DND-41 (cell line): Measurements from ENCODE around the gene NOC3L.

ENCODE experiments used
- ATAC-seq: fragments of 200-7000 bp; cut with Tn5 transposase; 3 replicates; pipeline ENCODE4 v1.9.1; 2021; ENCODE audit warnings: low read depth; ENCODE audit not compliant: insufficient read depth
- DNase-seq: peaks from one replicate; pipeline ENCODE4 v3.0.0-alpha.2; 2020
- H2AFZ ChIP-seq: 2 replicates; pipeline ENCODE4 v1.6.0; 2012; ENCODE audit warnings: low read depth, low read length
- H3K27ac ChIP-seq: 2 replicates; pipeline ENCODE4 v1.5.1; 2012; ENCODE audit warnings: low read length, inconsistent platforms
- H3K27me3 ChIP-seq: fragments of 200-600 bp; sonication (generic); 2 replicates; pipeline ENCODE4 v1.6.0; 2012; ENCODE audit warnings: low read length, mild to moderate bottlenecking, inconsistent platforms; ENCODE audit not compliant: insufficient read depth, poor library complexity
- H3K36me3 ChIP-seq: 2 replicates; pipeline ENCODE4 v1.5.1; 2012; ENCODE audit warnings: low read length, inconsistent platforms; ENCODE audit not compliant: insufficient read depth
- H3K4me1 ChIP-seq: 2 replicates; pipeline ENCODE4 v1.5.1; 2012; ENCODE audit warnings: mild to moderate bottlenecking, low read length; ENCODE audit not compliant: insufficient read depth
- H3K4me2 ChIP-seq: 2 replicates; pipeline ENCODE4 v1.6.0; 2012; ENCODE audit warnings: mild to moderate bottlenecking, moderate library complexity, low read length, inconsistent platforms; ENCODE audit not compliant: insufficient read depth
- H3K4me3 ChIP-seq, 2 experiments: fragments of 200-600 bp in 1 of 2; shearing (Covaris generic) in 1 of 2; 2 replicates each; pipeline ENCODE4 v1.5.1; 2012 to 2016; ENCODE audit warnings: inconsistent platforms in 2 of 2, low read length in 2 of 2, mild to moderate bottlenecking in 2 of 2, low read depth in 1 of 2, moderate library complexity in 1 of 2
- H3K79me2 ChIP-seq: 2 replicates; pipeline ENCODE4 v1.6.0; 2012; ENCODE audit warnings: low read length, inconsistent platforms; ENCODE audit not compliant: insufficient read depth
- H3K9ac ChIP-seq: 2 replicates; pipeline ENCODE4 v1.6.0; 2012; ENCODE audit warnings: low read depth, mild to moderate bottlenecking, inconsistent platforms, low read length, moderate library complexity
- H3K9me3 ChIP-seq: 2 replicates; pipeline ENCODE4 v1.5.1; 2012; ENCODE audit warnings: low read length, moderate library complexity, mild to moderate bottlenecking, inconsistent platforms; ENCODE audit not compliant: insufficient read depth, severe bottlenecking
- H4K20me1 ChIP-seq: 2 replicates; pipeline ENCODE4 v1.6.0; 2012; ENCODE audit warnings: low read length; ENCODE audit not compliant: insufficient read depth
- CTCF ChIP-seq: IDR thresholded peaks from 2 replicates; pipeline ENCODE4 v1.5.1; 2012; ENCODE audit warnings: borderline replicate concordance, low read length, moderate library complexity, mild to moderate bottlenecking; ENCODE audit not compliant: poor library complexity, severe bottlenecking; ENCODE audit errors: extremely low read depth
- EZH2 ChIP-seq: IDR thresholded peaks from 3 replicates; pipeline ENCODE4 v1.6.1; 2012; ENCODE audit warnings: borderline replicate concordance, low read depth, mild to moderate bottlenecking, moderate library complexity, low read length, inconsistent platforms; ENCODE audit not compliant: severe bottlenecking

NOC3L gene

DNA sequence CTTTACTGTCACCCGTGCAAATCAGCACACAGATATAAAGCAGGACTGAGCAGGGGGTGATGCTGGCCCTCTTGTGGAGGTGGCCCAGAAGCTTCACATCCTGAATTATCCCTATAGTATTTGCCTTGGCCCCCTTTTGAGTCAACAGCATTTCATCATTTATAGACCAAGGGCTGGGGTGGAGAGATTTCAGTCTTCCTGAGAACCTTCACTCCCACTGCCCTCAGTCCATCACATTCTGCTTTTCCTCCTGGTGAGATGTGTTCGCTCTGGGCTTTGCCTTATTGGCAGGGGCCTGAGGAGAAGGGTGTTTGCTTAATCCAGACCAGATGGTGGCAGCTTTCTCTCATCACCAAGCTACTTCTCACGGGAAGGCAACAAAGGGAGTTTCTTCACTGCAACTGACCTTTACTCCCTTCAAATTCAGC is 47.7 kb downstream of the NOC3L start:
- Histone ChIP-seq H4K20me1 (peaks cover 3% of the 10 kb centered on the region), H3K4me3 (no peak overlapping the region), H3K9ac (no peak overlapping the region), H3K4me1 (no peaks in the 10 kb centered on the region), H3K36me3 (no peaks in the 10 kb centered on the region), H3K9me3 (no peaks in the 10 kb centered on the region), H3K79me2 (no peaks in the 10 kb centered on the region), H3K4me2 (no peak overlapping the region), H3K27ac (no peak overlapping the region), H3K27me3 (peaks cover 31% of the 10 kb centered on the region), H2AFZ (no peak overlapping the region)
- TF ChIP-seq EZH2: no peak
- no peak for TF ChIP-seq CTCF
- ATAC-seq: no peak
- DNase-seq: no peak

DNA sequence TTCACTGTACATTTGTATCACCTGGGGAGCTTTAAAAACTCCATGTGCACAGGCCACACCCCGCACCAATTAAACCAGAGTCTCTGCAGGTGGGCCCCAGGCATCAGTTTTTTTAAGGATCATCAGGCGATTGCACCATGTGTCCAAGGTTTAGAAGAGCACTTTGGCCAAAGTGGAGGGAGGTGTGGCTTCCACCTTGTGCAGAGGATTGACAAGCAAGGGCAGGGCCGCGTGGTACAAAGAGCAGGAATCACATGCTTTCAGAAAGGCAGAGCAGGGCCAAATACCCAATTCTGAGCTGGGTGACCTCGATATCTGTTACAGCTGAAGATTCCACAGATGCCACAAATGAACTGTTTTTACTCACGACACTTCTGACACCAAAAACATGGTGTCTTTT is 52.4 kb downstream of the NOC3L start:
- no peak overlapping the region for H3K4me2 ChIP-seq
- H3K9ac ChIP-seq: no peak overlapping the region
- DNase-seq (no peak), ATAC-seq (no peak)
- no peak overlapping the region for H3K4me3 ChIP-seq
- no peak overlapping the region for H3K27ac ChIP-seq
- no peaks in the 10 kb centered on the region for H3K79me2 ChIP-seq
- H2AFZ ChIP-seq: no peak overlapping the region
- H3K9me3 ChIP-seq: no peaks in the 10 kb centered on the region
- H3K27me3 ChIP-seq: peaks cover 55% of the 10 kb centered on the region
- peaks cover 11% of the 10 kb centered on the region for H4K20me1 ChIP-seq
- TF ChIP-seq EZH2: no peak
- no peak for TF ChIP-seq CTCF
- no peaks in the 10 kb centered on the region for H3K4me1 ChIP-seq
- no peaks in the 10 kb centered on the region for H3K36me3 ChIP-seq

GRCh38 chr10:94308866-94309265 is 53.9 kb downstream of the NOC3L start:
- Histone ChIP-seq H3K4me1 (no peaks in the 10 kb centered on the region), H4K20me1 (peaks cover 8% of the 10 kb centered on the region; the same call in 1 of the 2 replicates), H3K36me3 (no peaks in the 10 kb centered on the region), H3K9ac (no peak overlapping the region), H3K4me2 (no peak overlapping the region), H3K79me2 (no peaks in the 10 kb centered on the region), H2AFZ (no peak overlapping the region), H3K27ac (no peak overlapping the region), H3K4me3 (no peak overlapping the region), H3K9me3 (no peaks in the 10 kb centered on the region), H3K27me3 (peaks cover 68% of the 10 kb centered on the region)
- ATAC-seq (no peak), DNase-seq (no peak)
- TF ChIP-seq CTCF (no peak), EZH2 (no peak)
